Endothelial cell of umbilical vein (primary cell): Measurements from ENCODE around the gene PTK6. TPM values are rescaled to one million over a fixed set of nuclear protein-coding genes. Genes with fewer than 3 reads are reported as not detected.

Experiments used
- BruUV-seq: library from RNA; stranded (reverse); fragments of 400-500 nt; replicated peaks from 2 replicates; lab custom pipeline; 2021; lab: Mats Ljungman, UMichigan
- CTCF ChIA-PET: fragments of 300-600, 350-600 bp; sonication (Branson Sonifier 250); formaldehyde crosslinking; loops from one replicate; lab custom pipeline; 2021; ENCODE audit warnings: antibody characterized with exemption, inconsistent platforms; lab: Charles Lee
- POLR2A ChIA-PET: fragments of 300-600, 350-600 bp; sonication (Branson Sonifier 250); formaldehyde crosslinking; loops from one replicate; lab custom pipeline; 2021; ENCODE audit warnings: antibody characterized with exemption, inconsistent platforms; lab: Charles Lee
- DNase-seq: peaks from one replicate; pipeline ENCODE4 v3.0.0-alpha.2; 2011; ENCODE audit warnings: low read depth, low spot score
- FAIRE-seq: peaks from 2 replicates; lab custom pipeline; 2011; peaks lifted over from hg19 to GRCh38; lab: Jason Lieb, UNC
- H2AFZ ChIP-seq: 2 replicates; pipeline ENCODE4 v1.6.0; 2012; ENCODE audit warnings: low read depth, low read length, control low read depth, inconsistent platforms
- H3K27ac ChIP-seq: 2 replicates; pipeline ENCODE4 v1.5.1; 2011; ENCODE audit warnings: low read depth, mild to moderate bottlenecking, control low read depth, low read length, moderate library complexity; ENCODE audit not compliant: insufficient read depth
- H3K27me3 ChIP-seq, 2 experiments: 2 replicates each; pipeline versions ENCODE4 v1.6.0 to v1.6.1; 2011; ENCODE audit warnings: low read length in 2 of 2, mixed read lengths in 1 of 2; ENCODE audit not compliant: control insufficient read depth in 2 of 2, insufficient read depth in 2 of 2
- H3K36me3 ChIP-seq, 2 experiments: 2 replicates in 1 of 2; 3 replicates in 1 of 2; pipeline ENCODE4 v1.5.1; 2011; ENCODE audit warnings: low read length in 2 of 2, mild to moderate bottlenecking in 1 of 2, moderate library complexity in 1 of 2; ENCODE audit not compliant: control insufficient read depth in 2 of 2, insufficient read depth in 2 of 2; ENCODE audit errors: extremely low read depth in 1 of 2
- H3K4me1 ChIP-seq: 3 replicates; pipeline ENCODE4 v1.5.1; 2011; ENCODE audit warnings: mild to moderate bottlenecking, low read length; ENCODE audit not compliant: control insufficient read depth, insufficient read depth; ENCODE audit errors: extremely low read depth
- H3K4me2 ChIP-seq: 2 replicates; pipeline ENCODE4 v1.6.1; 2011; ENCODE audit warnings: low read length, control low read depth, mixed read lengths; ENCODE audit not compliant: insufficient read depth
- H3K4me3 ChIP-seq, 3 experiments: fragments of 200-600 bp in 1 of 3; sonication (generic), shearing (Covaris generic) in 1 of 3; replicated peaks in 1 of 3; 2 replicates each; pipeline ENCODE4 v1.5.1; 2011 to 2016; ENCODE audit warnings: control low read depth in 3 of 3, low read length in 3 of 3, mild to moderate bottlenecking in 2 of 3, inconsistent platforms in 1 of 3, low read depth in 1 of 3, moderate library complexity in 1 of 3; ENCODE audit not compliant: insufficient read depth in 1 of 3
- H3K79me2 ChIP-seq: 2 replicates; pipeline ENCODE4 v1.6.0; 2012; ENCODE audit warnings: low read length, inconsistent platforms; ENCODE audit not compliant: control insufficient read depth, insufficient read depth
- H3K9ac ChIP-seq: replicated peaks from 2 replicates; pipeline ENCODE3; 2011; ENCODE audit warnings: low read length, control low read depth; ENCODE audit not compliant: insufficient read depth; ENCODE audit errors: extremely low read depth
- H3K9me1 ChIP-seq: replicated peaks from 3 replicates; pipeline ENCODE4 v1.6.0; 2011; ENCODE audit warnings: mild to moderate bottlenecking, low read length; ENCODE audit not compliant: control insufficient read depth, insufficient read depth; ENCODE audit errors: extremely low read depth
- H3K9me3 ChIP-seq: replicated peaks from 2 replicates; pipeline ENCODE4 v1.5.1; 2012; ENCODE audit warnings: low read length, inconsistent platforms; ENCODE audit not compliant: control insufficient read depth, insufficient read depth
- H4K20me1 ChIP-seq: replicated peaks from 2 replicates; pipeline ENCODE3; 2011; ENCODE audit warnings: mild to moderate bottlenecking, low read length; ENCODE audit not compliant: control insufficient read depth, insufficient read depth; ENCODE audit errors: extremely low read depth
- CTCF ChIP-seq, 2 donors: IDR thresholded peaks; 1 replicate in 1 of 2; 2 replicates in 1 of 2; pipeline ENCODE4 v1.5.1; 2011; ENCODE audit warnings: low read length in 2 of 2, mild to moderate bottlenecking in 2 of 2, moderate library complexity in 2 of 2, control low read depth in 1 of 2, inconsistent platforms in 1 of 2, low read depth in 1 of 2; ENCODE audit not compliant: insufficient read depth in 1 of 2; ENCODE audit errors: extremely low read depth in 1 of 2
- EZH2 ChIP-seq: IDR thresholded peaks from 2 replicates; pipeline ENCODE4 v1.6.1; 2012; ENCODE audit warnings: borderline replicate concordance, low read depth, mild to moderate bottlenecking, moderate library complexity, low read length, inconsistent platforms; ENCODE audit not compliant: severe bottlenecking
- FOS ChIP-seq: IDR thresholded peaks from 2 replicates; pipeline ENCODE4 v1.6.1; 2011; ENCODE audit warnings: mild to moderate bottlenecking, low read length, moderate library complexity, borderline replicate concordance; ENCODE audit not compliant: insufficient read depth
- GATA2 ChIP-seq: IDR thresholded peaks from 2 replicates; pipeline ENCODE4 v1.7.0; 2011; ENCODE audit warnings: low read depth, mild to moderate bottlenecking, moderate library complexity, mixed read lengths, low read length; ENCODE audit not compliant: insufficient read length, insufficient read depth
- POLR2A ChIP-seq: IDR thresholded peaks from 2 replicates; pipeline ENCODE4 v1.6.1; 2012; ENCODE audit warnings: low read depth, mild to moderate bottlenecking, control low read depth, low read length
- POLR2AphosphoS5 ChIP-seq: IDR thresholded peaks from 2 replicates; pipeline ENCODE4 v1.6.1; 2012; ENCODE audit warnings: low read depth, mild to moderate bottlenecking, control low read depth, low read length, moderate library complexity; ENCODE audit not compliant: insufficient read depth
- dilution Hi-C: fragments of 300-500 bp; cut with MboI; formaldehyde crosslinking; loops from one replicate; pipeline ENCODE4 v1.15.0; 2019; ENCODE audit warnings: low sequenced_read_pairs; ENCODE audit not compliant: extremely low pct_ligation_motif_present
- intact Hi-C: fragments of 100-400 bp; cut with micrococcal nuclease; formaldehyde crosslinking; loops from one replicate; pipeline ENCODE4 v1.10.0; 2022
- polyA plus RNA-seq, 4 experiments: library from polyadenylated mRNA; depleted of rRNA in 3 of 4; stranded (reverse) in 3 of 4; unstranded in 1 of 4; fragments of >200 nt; gene quantifications; 2 replicates each; pipeline versions ENCODE4 v1.2.1 to v1.2.3, GENCODE V29; 2011 to 2012; ENCODE audit warnings: missing spikeins in 1 of 4
- total RNA-seq: library from RNA; stranded (reverse); gene quantifications from 2 replicates; pipeline ENCODE4 v1.2.3, GENCODE V29; 2021

Gene PTK6
- total and polyA plus RNA-seq, 2 donors (not counting 3 experiments of a cell fraction or from before 2014, with no cell fraction given) = 0.18 TPM; not detected in 1

DNA sequence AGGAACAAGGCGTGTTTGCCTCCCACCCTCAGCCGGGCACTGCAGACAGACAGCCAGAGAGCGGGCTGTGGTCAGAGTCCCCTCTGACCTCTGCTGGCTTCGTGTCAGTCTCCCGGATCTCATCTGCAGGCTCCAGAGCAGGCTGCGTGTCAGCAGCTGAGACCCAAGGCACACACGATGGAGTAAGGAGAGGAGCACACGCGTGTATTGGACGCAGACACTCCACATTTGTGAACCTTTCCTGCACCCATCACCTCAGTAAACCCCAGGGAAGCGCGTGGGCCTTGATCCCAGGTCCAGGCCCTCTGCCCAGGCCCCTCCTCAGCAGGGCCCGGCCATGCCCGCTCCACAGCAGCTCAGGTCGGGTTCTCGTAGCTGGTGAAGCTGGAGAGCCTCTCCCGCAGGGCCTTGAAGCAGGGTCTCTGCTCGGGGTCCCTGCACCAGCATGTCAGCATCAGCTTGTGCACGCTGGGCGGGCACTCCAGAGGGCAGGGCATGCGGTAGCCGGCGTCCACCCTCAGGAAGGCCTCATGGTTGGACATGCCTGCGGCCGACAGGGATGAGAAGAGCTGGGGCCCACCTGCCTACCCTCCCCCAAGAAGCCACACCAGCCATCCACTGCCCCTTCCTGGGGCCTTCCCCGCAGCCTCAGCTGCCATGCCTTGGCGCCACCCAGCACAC lies 7.9 kb downstream of the PTK6 start:
- Histone ChIP-seq H3K4me1 (no peaks in the 10 kb centered on the region), H2AFZ (no peak overlapping the region), H3K36me3 (no peaks in the 10 kb centered on the region), H3K9ac (no peak overlapping the region), H3K9me3 (no peaks in the 10 kb centered on the region), H3K9me1 (no peaks in the 10 kb centered on the region), H4K20me1 (no peaks in the 10 kb centered on the region), H3K27me3 (no peaks in the 10 kb centered on the region), H3K4me3 (no peak overlapping the region), H3K27ac (no peak overlapping the region), H3K4me2 (no peak overlapping the region), H3K79me2 (no peaks in the 10 kb centered on the region)
- dilution Hi-C loops = no loop called here
- intact Hi-C loops = no loop called here
- ChIA-PET POLR2A (interaction anchor here (1.4 kb wide), 1 partner anchor 9 kb away, joined by 9 read pairs; the partner anchor contains the start of gene PPDPF), CTCF (interaction anchor here (0.8 to 3.2 kb wide), 3 partner anchors 8 to 451 kb away, joined by 3 to 12 read pairs (median 4); partner anchors contain the start of genes PPDPF, PRPF6 and PTK6)
- TF ChIP-seq FOS (no peak), POLR2AphosphoS5 (no peak), POLR2A (no peak), CTCF (IDR thresholded peaks at IDR 0.05; ENCODE audit: extremely low read depth in 1 of 2, insufficient read depth in 1 of 2, low read depth in 1 of 2, low read length in 2 of 2) (no peak), EZH2 (no peak), GATA2 (no peak)
- FAIRE-seq = no peak
- no peak for DNase-seq
- no TSS peak for BruUV-seq
